ENCODE results near the gene PROS1.

DNA sequence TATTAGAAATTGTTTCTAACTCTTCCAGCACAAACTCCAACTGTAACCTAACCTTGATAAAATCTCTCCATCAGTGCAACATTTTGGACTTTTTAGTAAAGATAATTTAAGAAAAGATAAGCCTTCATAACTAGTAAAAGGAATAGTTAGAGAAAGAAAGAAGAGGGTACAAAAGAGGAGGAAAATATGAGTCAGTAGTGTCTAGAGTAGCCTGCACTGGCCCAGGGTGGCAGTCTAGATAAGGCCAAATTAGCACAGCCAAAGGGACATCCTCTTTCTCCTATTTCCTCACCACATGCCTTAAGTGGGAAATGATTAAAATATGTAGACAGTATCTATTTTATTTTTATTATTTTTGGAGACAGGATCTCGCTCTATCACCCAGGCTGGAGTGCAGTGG lies 3.7 kb downstream of the PROS1 start:
- TF ChIP-seq, protein P1, sequence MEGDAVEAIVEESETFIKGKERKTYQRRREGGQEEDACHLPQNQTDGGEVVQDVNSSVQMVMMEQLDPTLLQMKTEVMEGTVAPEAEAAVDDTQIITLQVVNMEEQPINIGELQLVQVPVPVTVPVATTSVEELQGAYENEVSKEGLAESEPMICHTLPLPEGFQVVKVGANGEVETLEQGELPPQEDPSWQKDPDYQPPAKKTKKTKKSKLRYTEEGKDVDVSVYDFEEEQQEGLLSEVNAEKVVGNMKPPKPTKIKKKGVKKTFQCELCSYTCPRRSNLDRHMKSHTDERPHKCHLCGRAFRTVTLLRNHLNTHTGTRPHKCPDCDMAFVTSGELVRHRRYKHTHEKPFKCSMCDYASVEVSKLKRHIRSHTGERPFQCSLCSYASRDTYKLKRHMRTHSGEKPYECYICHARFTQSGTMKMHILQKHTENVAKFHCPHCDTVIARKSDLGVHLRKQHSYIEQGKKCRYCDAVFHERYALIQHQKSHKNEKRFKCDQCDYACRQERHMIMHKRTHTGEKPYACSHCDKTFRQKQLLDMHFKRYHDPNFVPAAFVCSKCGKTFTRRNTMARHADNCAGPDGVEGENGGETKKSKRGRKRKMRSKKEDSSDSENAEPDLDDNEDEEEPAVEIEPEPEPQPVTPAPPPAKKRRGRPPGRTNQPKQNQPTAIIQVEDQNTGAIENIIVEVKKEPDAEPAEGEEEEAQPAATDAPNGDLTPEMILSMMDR (IDR thresholded peaks at IDR 0.05; ENCODE audit: low read depth, low read length), result no peak
- TF ChIP-seq POLR2A (IDR thresholded peaks at IDR 0.05; ENCODE audit: extremely low read depth, insufficient read length) (no peak), MYC (IDR thresholded peaks at IDR 0.05; ENCODE audit: low read depth, low read length) (no peak)
- TF ChIP-seq, protein P2, sequence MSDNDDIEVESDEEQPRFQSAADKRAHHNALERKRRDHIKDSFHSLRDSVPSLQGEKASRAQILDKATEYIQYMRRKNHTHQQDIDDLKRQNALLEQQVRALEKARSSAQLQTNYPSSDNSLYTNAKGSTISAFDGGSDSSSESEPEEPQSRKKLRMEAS (IDR thresholded peaks at IDR 0.05; ENCODE audit: low read depth, low read length), result no peak

Measured in NB4 (cell line).